Head of caudate nucleus (tissue), 42 donors: ENCODE results near the gene WDR86.

ENCODE experiments used
- DNase-seq, 42 donors: peaks; one replicate each; pipeline versions ENCODE4 v3.0.0 to v3.0.0-alpha.2; 2020 to 2021; ENCODE audit warnings: mixed read lengths in 7 of 42
- intact Hi-C: fragments of 100-400 bp; cut with DNase I; formaldehyde crosslinking; loops from one replicate; pipeline ENCODE4 v1.15.0; 2022

The WDR86 gene

GRCh38 chr7:151386301-151387160 lies 23.3 kb downstream of the WDR86 start:
- DNase-seq: no peak
- intact Hi-C loops: no loop called here

GRCh38 chr7:151385626-151386300 lies 24.1 kb downstream of the WDR86 start:
- no peak for DNase-seq
- intact Hi-C loops: no loop called here

GRCh38 chr7:151384776-151385625 lies 24.8 kb downstream of the WDR86 start:
- intact Hi-C loops: no loop called here
- DNase-seq: no peak

GRCh38 chr7:151384352-151384697 lies 25.5 kb downstream of the WDR86 start:
- intact Hi-C loops: no loop called here
- DNase-seq: no peak

GRCh38 chr7:151383638-151384351 lies 26.0 kb downstream of the WDR86 start:
- intact Hi-C loops: no loop called here
- peak in 4 of 42 donors; percentile 32 to 51 (median 39) for DNase-seq

GRCh38 chr7:151382079-151382885 lies 27.6 kb downstream of the WDR86 start:
- no peak for DNase-seq
- intact Hi-C loops: no loop called here

- no peak for DNase-seq
- intact Hi-C loops: no loop called here
Observed at GRCh38 chr7:151381348-151382078, 28.3 kb downstream of the WDR86 start.

- no peak for DNase-seq
- intact Hi-C loops: no loop called here
Observed at GRCh38 chr7:151381098-151381347, 28.8 kb downstream of the WDR86 start.

GRCh38 chr7:151380199-151381097 lies 29.4 kb downstream of the WDR86 start:
- intact Hi-C loops: no loop called here

GRCh38 chr7:151379534-151380198 lies 30.2 kb downstream of the WDR86 start:
- DNase-seq: peak in 1 of 42 donors; percentile 27
- intact Hi-C loops: no loop called here

More at GRCh38 chr7:151380199-151381097, 29.4 kb downstream of the WDR86 start:
- DNase-seq: no peak

- intact Hi-C loops: no loop called here
- peak in 2 of 42 donors; percentile 3 to 10 for DNase-seq
Observed at GRCh38 chr7:151379193-151379520, 30.7 kb downstream of the WDR86 start.

- intact Hi-C loops: no loop called here
- peak in 4 of 42 donors; percentile 16 to 35 (median 33) for DNase-seq
Observed at GRCh38 chr7:151378496-151379192, 31.2 kb downstream of the WDR86 start.

- intact Hi-C loops: no loop called here
- peak in 1 of 42 donors; percentile 22 for DNase-seq
Observed at GRCh38 chr7:151378011-151378410, 31.8 kb downstream of the WDR86 start.

- DNase-seq: peak in 1 of 42 donors; percentile 18
- intact Hi-C loops: no loop called here
Observed at GRCh38 chr7:151377406-151377805, 32.4 kb downstream of the WDR86 start.

- intact Hi-C loops: no loop called here
- DNase-seq: no peak
Observed at GRCh38 chr7:151376218-151376902, 33.5 kb downstream of the WDR86 start.
